GOT3 (cell line): Measurements from ENCODE around the gene CRTC3.
"Not testable (repeated sequence)": the region's sequence is repeated elsewhere in the genome, so short reads cannot be mapped to it uniquely, and the experiment has no call there.

Experiments
- DNase-seq: peaks from one replicate; lab custom pipeline; 2025; ENCODE audit warnings: mixed read lengths; lab: John Stamatoyannopoulos, UW

Gene CRTC3

DNA sequence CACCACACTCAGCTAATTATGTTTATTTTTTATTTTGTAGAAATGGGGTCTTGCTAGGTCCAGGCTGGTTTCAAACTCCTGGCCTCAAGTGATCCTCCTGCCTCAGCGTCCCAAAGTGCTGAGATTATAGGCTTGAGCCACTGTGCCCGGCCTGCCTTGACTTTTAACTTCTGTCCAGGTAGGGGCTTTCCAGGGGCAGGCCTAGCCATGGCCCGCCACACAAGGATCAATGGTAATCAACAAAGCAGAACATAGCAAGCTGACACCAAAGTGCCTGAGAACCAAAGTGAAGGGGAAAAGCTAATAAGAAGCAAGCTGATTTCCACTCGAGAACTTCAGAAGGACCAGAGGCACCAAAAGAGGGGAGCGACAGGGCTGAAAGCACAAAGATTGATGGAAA is 9.4 kb upstream of the CRTC3 start:
- DNase-seq = no peak

GRCh38 chr15:90523373-90523772 is 6.3 kb upstream of the CRTC3 start:
- DNase-seq = no peak

- not testable (repeated sequence) for DNase-seq
Measured at GRCh38 chr15:90524018-90524803, 5.5 kb upstream of the CRTC3 start.

DNA sequence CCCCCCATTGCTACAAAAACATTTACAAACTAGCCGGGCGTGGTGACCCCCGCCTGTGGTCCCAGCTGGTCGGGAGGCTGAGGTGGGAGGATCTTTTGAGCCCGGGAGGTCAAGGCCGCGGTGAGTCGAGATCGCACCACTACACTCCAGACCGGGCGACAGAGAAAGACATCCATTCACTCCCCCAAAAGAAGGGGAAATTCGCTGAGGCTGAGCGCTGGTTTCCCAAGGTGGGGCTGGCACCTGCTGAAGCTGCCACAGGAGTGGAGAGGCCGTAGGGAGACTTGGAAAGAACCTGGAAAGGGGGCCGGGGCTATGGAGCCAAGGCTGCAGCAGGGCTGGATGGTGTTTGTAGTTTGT is 732 bp upstream of the CRTC3 start:
- DNase-seq = no peak

- no peak for DNase-seq
Measured at GRCh38 chr15:90530250-90531051, 728 bp downstream of the CRTC3 start.

- DNase-seq = no peak
Measured at GRCh38 chr15:90531147-90531546, 1.4 kb downstream of the CRTC3 start.

GRCh38 chr15:90535254-90535653 is 5.5 kb downstream of the CRTC3 start:
- no peak for DNase-seq

GRCh38 chr15:90539789-90540188 is 10.1 kb downstream of the CRTC3 start:
- DNase-seq = no peak

DNA sequence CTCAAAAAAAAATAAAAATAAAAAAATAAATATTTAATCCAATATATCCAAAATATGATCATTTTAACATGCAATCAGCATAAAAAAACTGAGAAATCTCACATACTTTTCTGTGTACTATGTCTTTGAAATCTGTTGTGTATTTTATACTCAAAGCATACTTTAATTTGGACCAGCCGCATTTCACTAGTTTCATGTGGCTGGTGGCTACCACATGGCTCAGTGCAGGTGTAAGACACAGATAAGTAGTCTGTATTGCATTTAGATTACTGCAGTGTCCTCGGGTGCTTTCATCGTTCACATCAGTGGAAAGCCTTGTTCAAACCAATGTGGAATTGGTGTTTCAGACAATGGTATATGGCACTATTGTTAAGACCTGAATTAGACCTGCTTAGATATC is 11.0 kb downstream of the CRTC3 start:
- DNase-seq = no peak

DNA sequence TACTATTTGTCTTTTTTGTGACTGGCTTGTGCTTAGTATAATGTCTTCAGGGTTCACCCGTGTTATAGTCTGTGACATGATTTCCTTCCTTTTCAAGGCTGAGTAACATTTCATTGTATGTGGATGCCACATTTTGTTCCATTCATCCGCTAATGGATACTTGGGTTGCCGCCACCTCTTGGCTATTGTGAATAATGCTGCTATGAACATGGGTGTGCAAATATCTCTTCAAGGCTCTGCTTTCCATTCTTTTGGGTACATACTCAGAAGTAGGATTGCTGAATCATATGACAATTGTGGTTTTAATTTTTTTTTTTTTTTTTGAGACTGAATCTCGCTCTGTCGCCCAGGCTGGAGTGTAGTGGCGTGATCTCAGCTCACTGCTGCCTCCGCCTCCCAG is 15.4 kb downstream of the CRTC3 start:
- no peak for DNase-seq

DNA sequence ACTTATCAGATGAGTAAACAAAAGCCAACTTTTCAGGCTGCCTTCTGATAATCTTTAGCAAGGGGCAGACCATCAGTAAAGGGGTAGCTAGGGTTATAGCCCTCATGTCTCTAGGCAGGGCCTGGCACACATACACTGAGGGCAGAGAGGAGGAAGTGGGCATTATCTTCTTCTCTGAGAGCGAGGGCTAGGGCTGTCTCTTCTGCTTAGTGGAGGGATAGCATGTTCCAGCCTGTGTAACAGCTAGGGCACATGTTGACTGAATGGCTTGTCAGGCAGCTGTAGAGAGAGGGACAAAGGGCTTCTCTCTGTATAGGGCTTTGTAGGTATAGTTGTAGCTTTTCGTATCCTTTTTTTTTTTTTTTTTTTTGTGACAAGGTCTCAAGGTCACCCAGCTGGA is 17.8 kb downstream of the CRTC3 start:
- DNase-seq = no peak

DNA sequence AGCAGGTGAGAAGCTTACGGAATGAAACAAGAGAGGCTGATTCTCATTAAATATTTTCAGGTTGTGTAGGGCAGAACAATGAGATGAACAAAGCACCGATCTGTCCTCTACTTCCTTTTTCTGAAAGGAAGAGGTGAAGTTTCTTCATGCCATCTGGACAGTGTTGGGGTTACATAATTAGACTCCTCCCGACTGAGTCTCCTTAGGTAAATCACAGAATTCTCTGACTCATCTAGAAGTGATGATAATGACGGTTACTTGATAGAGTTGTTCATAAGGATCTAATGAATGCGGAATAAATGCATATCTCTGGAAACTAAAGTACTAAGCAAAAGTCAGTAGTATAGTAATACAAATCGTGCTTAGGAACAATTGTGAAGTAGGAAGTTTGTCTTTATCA is 21.2 kb downstream of the CRTC3 start:
- DNase-seq = no peak

DNA sequence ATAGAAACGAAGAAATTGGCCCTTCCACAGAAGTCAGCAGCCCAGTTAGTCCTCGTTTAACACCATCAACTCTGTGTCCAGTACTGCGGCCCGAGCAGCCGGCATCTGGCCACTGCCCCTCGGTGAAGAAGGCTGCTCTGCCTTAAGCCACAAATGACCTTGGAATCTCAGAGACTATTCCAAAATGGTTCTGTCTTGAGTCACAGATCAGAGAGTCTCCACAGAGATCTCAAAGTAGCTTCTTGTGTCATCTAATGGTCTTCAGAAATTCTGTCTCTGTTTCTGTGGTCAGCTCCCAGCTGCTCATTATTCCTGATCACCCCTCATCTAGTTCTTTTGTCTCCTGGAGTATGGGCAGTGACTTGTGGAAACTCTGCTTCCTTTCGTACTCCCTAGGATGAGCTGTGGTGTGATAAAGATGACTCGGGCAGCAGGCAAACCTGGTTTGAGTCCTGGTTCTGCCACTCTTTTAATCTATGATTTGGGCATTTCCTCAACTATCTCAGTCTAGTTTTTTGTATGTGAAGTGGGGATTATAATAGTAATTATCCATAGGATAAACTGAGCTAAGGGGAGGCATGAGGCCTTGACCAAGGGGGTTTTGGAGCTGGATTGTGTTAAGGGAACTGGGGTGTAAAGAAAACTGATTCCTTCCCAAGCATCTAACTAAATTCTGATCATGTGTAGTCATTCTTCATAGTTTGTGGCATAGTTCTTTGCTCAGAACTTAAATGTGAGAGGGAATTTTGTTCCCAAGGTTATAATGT is 22.6 kb downstream of the CRTC3 start:
- no peak for DNase-seq

DNA sequence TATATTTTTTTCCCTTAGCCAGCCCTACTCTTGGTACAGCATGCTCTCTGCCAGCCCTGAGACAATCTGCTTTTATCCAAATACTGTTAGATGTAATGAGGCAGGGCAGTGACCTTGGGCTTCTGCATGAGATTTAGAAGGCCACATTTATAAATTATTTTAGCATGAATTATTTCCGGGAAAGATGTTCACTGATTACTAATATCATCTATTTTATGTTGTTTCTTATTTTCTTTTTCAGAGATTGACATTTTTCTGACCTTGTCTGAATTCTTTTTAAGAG is 23.1 kb downstream of the CRTC3 start:
- no peak for DNase-seq

GRCh38 chr15:90553248-90553745 is 23.6 kb downstream of the CRTC3 start:
- no peak for DNase-seq

GRCh38 chr15:90557186-90558084 is 27.7 kb downstream of the CRTC3 start:
- DNase-seq = no peak

- no peak for DNase-seq
Measured at GRCh38 chr15:90558171-90558573, 28.4 kb downstream of the CRTC3 start.

DNA sequence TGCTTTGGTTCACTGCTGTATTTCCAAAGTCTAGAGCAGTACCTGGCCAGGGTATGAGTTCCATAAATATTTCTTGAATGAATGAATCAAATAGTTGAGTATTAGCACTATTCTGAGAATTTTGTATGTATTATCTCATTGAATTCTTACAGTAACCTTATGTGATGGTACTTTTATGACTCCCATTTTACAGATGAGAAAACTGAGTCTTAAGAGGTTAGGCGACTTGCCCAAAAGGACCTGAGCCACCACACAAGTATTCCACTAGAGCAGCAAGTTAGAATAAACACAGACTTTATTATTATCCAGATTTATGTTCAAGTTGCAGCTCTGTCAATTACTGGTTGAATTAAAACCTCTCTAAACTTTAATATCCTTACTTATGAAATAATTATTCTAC is 29.4 kb downstream of the CRTC3 start:
- DNase-seq = no peak

GRCh38 chr15:90560229-90560776 is 30.6 kb downstream of the CRTC3 start:
- no peak for DNase-seq

GRCh38 chr15:90561344-90562244 is 31.9 kb downstream of the CRTC3 start:
- DNase-seq = no peak
